B cell (primary cell): ENCODE measurements around the gene LRRC42. TPM values are rescaled to one million over a fixed set of nuclear protein-coding genes. Genes with fewer than 3 reads are reported as not detected.

Source experiments
- ATAC-seq: fragments of 200-7000 bp; cut with Tn5 transposase; one replicate; pipeline ENCODE4 v1.10.0; 2021; ENCODE audit warnings: low read depth, mild to moderate bottlenecking, moderate number of reproducible peaks, moderate library complexity
- CTCF ChIA-PET: fragments of 350-600 bp; sonication (Branson Sonifier 250); formaldehyde crosslinking; loops from one replicate; lab custom pipeline; 2021; ENCODE audit warnings: antibody characterized with exemption, inconsistent platforms; lab: Charles Lee
- POLR2A ChIA-PET: fragments of 350-600 bp; sonication (Branson Sonifier 250); formaldehyde crosslinking; loops from one replicate; lab custom pipeline; 2021; ENCODE audit warnings: antibody characterized with exemption; lab: Charles Lee
- DNase-seq: peaks from one replicate; pipeline ENCODE4 v3.0.0; 2013
- H2AFZ ChIP-seq: 2 replicates; pipeline ENCODE4 v1.6.1; 2012; ENCODE audit warnings: mild to moderate bottlenecking, low read depth, low read length; ENCODE audit not compliant: insufficient read depth, poor library complexity, severe bottlenecking
- H3K27ac ChIP-seq, 2 donors: 1 replicate in 1 of 2; 2 replicates in 1 of 2; pipeline ENCODE4 v1.5.1; 2012 to 2013; ENCODE audit warnings: low read length in 2 of 2, mild to moderate bottlenecking in 2 of 2, moderate library complexity in 1 of 2
- H3K27me3 ChIP-seq, 4 experiments: fragments of 200-600 bp in 1 of 4; sonication (generic) in 1 of 4; replicated peaks in 1 of 4; 1 replicate in 2 of 4; 2 replicates in 2 of 4; pipeline versions ENCODE4 v1.6.1 to v1.7.0; 2013 to 2016; ENCODE audit warnings: low read length in 3 of 4, mild to moderate bottlenecking in 2 of 4, mixed read lengths in 1 of 4, moderate library complexity in 1 of 4; ENCODE audit not compliant: insufficient read depth in 4 of 4, control insufficient read depth in 3 of 4; ENCODE audit errors: control extremely low read depth in 1 of 4
- H3K36me3 ChIP-seq, 2 experiments: replicated peaks in 1 of 2; 1 replicate in 1 of 2; 2 replicates in 1 of 2; pipeline versions ENCODE4 v1.6.1 to v1.7.1; 2013; ENCODE audit warnings: low read length in 1 of 2; ENCODE audit not compliant: insufficient read depth in 2 of 2, control insufficient read depth in 1 of 2; ENCODE audit errors: control extremely low read depth in 1 of 2, extremely low read depth in 1 of 2
- H3K4me1 ChIP-seq, 2 donors: fragments of 200-600 bp in 1 of 2; sonication (generic) in 1 of 2; 1 replicate in 1 of 2; 2 replicates in 1 of 2; pipeline versions ENCODE4 v1.5.1 to v1.6.1; 2013 to 2017; ENCODE audit warnings: low read length in 2 of 2; ENCODE audit not compliant: control insufficient read depth in 2 of 2, insufficient read depth in 2 of 2
- H3K4me2 ChIP-seq: replicated peaks from 2 replicates; pipeline ENCODE3; 2012; ENCODE audit warnings: mild to moderate bottlenecking, low read depth, low read length; ENCODE audit not compliant: poor library complexity, severe bottlenecking
- H3K4me3 ChIP-seq, 5 experiments: fragments of 200-600 bp in 1 of 5; sonication (generic) in 1 of 5; 1 replicate in 3 of 5; 2 replicates in 2 of 5; pipeline versions ENCODE4 v1.5.1 to v1.7.0; 2011 to 2016; ENCODE audit warnings: low read length in 4 of 5, mild to moderate bottlenecking in 4 of 5, low read depth in 2 of 5, control low read depth in 1 of 5, moderate library complexity in 1 of 5; ENCODE audit not compliant: insufficient read depth in 1 of 5; ENCODE audit errors: control extremely low read depth in 1 of 5, extremely low read depth in 1 of 5
- H3K79me2 ChIP-seq: fragments of 200-600 bp; sonication (generic); one replicate; pipeline ENCODE4 v1.6.0; 2016; ENCODE audit warnings: low read length; ENCODE audit not compliant: control insufficient read depth, insufficient read depth
- H3K9ac ChIP-seq: fragments of 200-600 bp; sonication (generic); 2 replicates; pipeline ENCODE4 v1.6.1; 2017; ENCODE audit warnings: mild to moderate bottlenecking, low read length, moderate library complexity
- H3K9me3 ChIP-seq, 3 donors: one replicate each; pipeline versions ENCODE4 v1.6.1 to v1.7.1; 2013; ENCODE audit warnings: low read length in 2 of 3; ENCODE audit not compliant: control insufficient read depth in 2 of 3, insufficient read depth in 1 of 3; ENCODE audit errors: control extremely low read depth in 1 of 3
- H4K20me1 ChIP-seq: 2 replicates; pipeline ENCODE4 v1.6.0; 2012; ENCODE audit warnings: mild to moderate bottlenecking, low read length; ENCODE audit not compliant: insufficient read depth, control insufficient read depth, poor library complexity, severe bottlenecking
- H3K27ac Mint-ChIP-seq: one replicate; pipeline ENCODE4 v1.8.0; 2021; ENCODE audit warnings: mixed read lengths
- H3K27me3 Mint-ChIP-seq: one replicate; pipeline ENCODE4 v1.8.0; 2021; ENCODE audit warnings: mixed read lengths
- H3K4me1 Mint-ChIP-seq: one replicate; pipeline ENCODE4 v1.8.0; 2021; ENCODE audit warnings: mixed read lengths
- H3K4me3 Mint-ChIP-seq: one replicate; pipeline ENCODE4 v1.8.0; 2021; ENCODE audit warnings: mixed read lengths
- H3K9me3 Mint-ChIP-seq: one replicate; pipeline ENCODE4 v1.8.0; 2022; ENCODE audit warnings: mixed read lengths; ENCODE audit not compliant: insufficient read depth
- CTCF ChIP-seq: fragments of 200-600 bp; IDR thresholded peaks from one replicate; pipeline ENCODE4 v1.8.0; 2022; ENCODE audit warnings: antibody characterized with exemption, mild to moderate bottlenecking
- EZH2 ChIP-seq: IDR thresholded peaks from 2 replicates; pipeline ENCODE4 v1.6.1; 2012; ENCODE audit warnings: borderline replicate concordance, low read depth, mild to moderate bottlenecking, moderate library complexity, low read length; ENCODE audit not compliant: insufficient read depth, poor library complexity, severe bottlenecking
- WGBS: methylation state at CpG from one replicate; pipeline ENCODE4 v1.1.5; 2013; ENCODE audit warnings: missing lambda C conversion rate; ENCODE audit not compliant: insufficient coverage; 5-methylcytosine and 5-hydroxymethylcytosine counted together
- intact Hi-C: fragments of 100-400 bp; cut with micrococcal nuclease; formaldehyde crosslinking; loops from one replicate; pipeline ENCODE4 v1.10.0; 2022
- polyA plus RNA-seq: library from polyadenylated mRNA; depleted of rRNA; stranded (reverse); fragments of >200 nt; gene quantifications from 2 replicates; pipeline ENCODE4 v1.2.3, GENCODE V29; 2012
- total RNA-seq, 2 donors: library from RNA; stranded (reverse); fragments of 120-200 nt in 1 of 2; gene quantifications; 1 replicate in 1 of 2; 2 replicates in 1 of 2; pipeline versions ENCODE4 v1.2.3 to v1.2.4, GENCODE V29; 2013 to 2022

Gene LRRC42
- total and polyA plus RNA-seq, 2 donors (not counting 1 experiment from before 2014, with no cell fraction given): 4.7 to 10.3 TPM

- WGBS: no CpG with 5 or more reads among the region's 5 CpGs
- no peaks in the 10 kb centered on the region for H4K20me1 ChIP-seq
- H3K4me1 ChIP-seq: no peaks in the 10 kb centered on the region
- H3K4me2 ChIP-seq: no peak overlapping the region
- H3K9me3 ChIP-seq: no peaks in the 10 kb centered on the region
- H3K4me1 Mint-ChIP-seq: no peaks in the 10 kb centered on the region
- no peaks in the 10 kb centered on the region for H3K79me2 ChIP-seq
- no peak overlapping the region for H3K9ac ChIP-seq
- no peak overlapping the region for H3K4me3 ChIP-seq
- intact Hi-C loops: no loop called here
- ChIA-PET CTCF (interaction anchor here (1.0 to 1.6 kb wide), 2 partner anchors 33 to 35 kb away, joined by 5 to 6 read pairs; partner anchors contain the start of genes IFT25 and LRRC42), POLR2A (no interaction called here)
- no peaks in the 10 kb centered on the region for H3K27me3 Mint-ChIP-seq
- H3K27me3 ChIP-seq: no peaks in the 10 kb centered on the region
- H2AFZ ChIP-seq: no peak overlapping the region
- H3K9me3 Mint-ChIP-seq: no peaks in the 10 kb centered on the region
- peaks cover 0 to 11% of the 10 kb centered on the region in 2 experiments for H3K36me3 ChIP-seq
- TF ChIP-seq EZH2 (no peak), CTCF (no peak)
- no peak overlapping the region for H3K27ac Mint-ChIP-seq
- ATAC-seq (no peak), DNase-seq (no peak)
- H3K27ac ChIP-seq: no peak overlapping the region
- no peak overlapping the region for H3K4me3 Mint-ChIP-seq
These were observed 32.7 kb upstream of the LRRC42 start for GRCh38 chr1:53913352-53914033.

- Histone ChIP-seq H3K27me3 (no peaks in the 10 kb centered on the region), H3K9ac (no peak overlapping the region), H3K4me2 (no peak overlapping the region), H3K27ac (no peak overlapping the region), H3K9me3 (no peaks in the 10 kb centered on the region), H3K79me2 (no peaks in the 10 kb centered on the region), H3K4me1 (no peaks in the 10 kb centered on the region), H3K4me3 (no peak overlapping the region), H3K36me3 (peaks cover 0 to 19% of the 10 kb centered on the region in 2 experiments), H4K20me1 (no peaks in the 10 kb centered on the region), H2AFZ (no peak overlapping the region)
- no peak for DNase-seq
- no peaks in the 10 kb centered on the region for H3K4me1 Mint-ChIP-seq
- TF ChIP-seq CTCF: no peak
- no peak for TF ChIP-seq EZH2
- WGBS: 98% methylated on average over 5 of the region's 5 CpGs
- no peaks in the 10 kb centered on the region for H3K9me3 Mint-ChIP-seq
- H3K27ac Mint-ChIP-seq: no peak overlapping the region
- H3K27me3 Mint-ChIP-seq: no peaks in the 10 kb centered on the region
- ChIA-PET CTCF (no interaction called here), POLR2A (no interaction called here)
- H3K4me3 Mint-ChIP-seq: no peak overlapping the region
- ATAC-seq: no peak
- intact Hi-C loops: no loop called here
These were observed 27.8 kb upstream of the LRRC42 start for GRCh38 chr1:53918343-53918742.
